Measurements from ENCODE around the gene ATXN7L1.
"Not testable (repeated sequence)": the region's sequence is repeated elsewhere in the genome, so short reads cannot be mapped to it uniquely, and the experiment has no call there.

Gene ATXN7L1

DNA sequence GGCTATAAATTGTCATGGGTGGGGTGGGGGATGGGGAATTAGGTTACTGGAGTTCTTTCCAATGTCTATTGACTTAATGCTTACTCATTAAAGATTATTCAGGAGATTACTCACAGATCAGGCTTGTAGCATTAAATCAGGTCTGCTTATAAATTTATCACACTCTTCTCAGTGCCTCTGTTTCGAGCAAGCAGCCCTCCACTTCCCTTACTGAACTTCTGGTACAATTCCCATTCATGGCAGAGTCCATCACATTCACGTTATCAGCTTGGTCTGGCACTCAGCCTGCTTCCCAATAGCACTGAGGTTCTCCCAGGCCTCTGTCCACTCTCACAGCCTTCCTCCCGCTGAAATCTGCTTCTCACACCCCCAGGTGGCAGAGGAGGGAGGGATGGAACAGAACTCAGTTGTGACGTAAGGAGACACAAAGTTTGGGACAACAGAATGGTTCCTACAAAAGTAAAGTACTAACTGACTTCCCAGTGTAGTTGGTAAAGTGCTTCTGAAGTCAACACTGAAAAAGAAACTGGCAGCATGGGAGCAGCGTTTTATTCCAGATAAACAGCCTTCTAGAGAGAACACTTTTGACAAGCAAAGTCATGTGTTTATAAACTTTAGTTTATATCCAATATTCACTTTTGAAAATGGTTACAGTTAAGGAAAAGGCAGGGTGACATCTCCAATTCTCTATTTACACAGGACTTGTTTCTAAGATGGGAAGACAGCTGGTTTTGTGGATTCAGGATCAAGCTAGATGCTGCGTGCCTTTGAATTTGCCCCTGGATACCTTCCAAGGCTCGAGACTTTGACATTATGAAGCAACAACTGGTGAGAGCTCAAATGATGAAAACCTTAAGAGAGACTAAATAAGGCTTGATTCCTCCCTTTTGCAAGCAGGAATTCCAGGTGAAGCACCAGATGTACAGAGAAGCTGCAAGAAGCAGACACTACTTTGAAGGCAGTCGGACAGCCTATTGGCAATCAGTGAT lies 81.4 kb downstream of the ATXN7L1 start:
- peak; percentile 48 for DNase-seq (ENCODE audit: low read depth, low spot score)
- H3K4me3 ChIP-seq (ENCODE audit: low read depth, low read length), result no peak overlapping the region
- TF ChIP-seq, protein P1, sequence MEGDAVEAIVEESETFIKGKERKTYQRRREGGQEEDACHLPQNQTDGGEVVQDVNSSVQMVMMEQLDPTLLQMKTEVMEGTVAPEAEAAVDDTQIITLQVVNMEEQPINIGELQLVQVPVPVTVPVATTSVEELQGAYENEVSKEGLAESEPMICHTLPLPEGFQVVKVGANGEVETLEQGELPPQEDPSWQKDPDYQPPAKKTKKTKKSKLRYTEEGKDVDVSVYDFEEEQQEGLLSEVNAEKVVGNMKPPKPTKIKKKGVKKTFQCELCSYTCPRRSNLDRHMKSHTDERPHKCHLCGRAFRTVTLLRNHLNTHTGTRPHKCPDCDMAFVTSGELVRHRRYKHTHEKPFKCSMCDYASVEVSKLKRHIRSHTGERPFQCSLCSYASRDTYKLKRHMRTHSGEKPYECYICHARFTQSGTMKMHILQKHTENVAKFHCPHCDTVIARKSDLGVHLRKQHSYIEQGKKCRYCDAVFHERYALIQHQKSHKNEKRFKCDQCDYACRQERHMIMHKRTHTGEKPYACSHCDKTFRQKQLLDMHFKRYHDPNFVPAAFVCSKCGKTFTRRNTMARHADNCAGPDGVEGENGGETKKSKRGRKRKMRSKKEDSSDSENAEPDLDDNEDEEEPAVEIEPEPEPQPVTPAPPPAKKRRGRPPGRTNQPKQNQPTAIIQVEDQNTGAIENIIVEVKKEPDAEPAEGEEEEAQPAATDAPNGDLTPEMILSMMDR (IDR thresholded peaks at IDR 0.05; ENCODE audit: low read depth, low read length), result no peak
- in situ Hi-C loops (cut with HindIII; ENCODE audit: low sequenced_read_pairs), result no loop called here

DNA sequence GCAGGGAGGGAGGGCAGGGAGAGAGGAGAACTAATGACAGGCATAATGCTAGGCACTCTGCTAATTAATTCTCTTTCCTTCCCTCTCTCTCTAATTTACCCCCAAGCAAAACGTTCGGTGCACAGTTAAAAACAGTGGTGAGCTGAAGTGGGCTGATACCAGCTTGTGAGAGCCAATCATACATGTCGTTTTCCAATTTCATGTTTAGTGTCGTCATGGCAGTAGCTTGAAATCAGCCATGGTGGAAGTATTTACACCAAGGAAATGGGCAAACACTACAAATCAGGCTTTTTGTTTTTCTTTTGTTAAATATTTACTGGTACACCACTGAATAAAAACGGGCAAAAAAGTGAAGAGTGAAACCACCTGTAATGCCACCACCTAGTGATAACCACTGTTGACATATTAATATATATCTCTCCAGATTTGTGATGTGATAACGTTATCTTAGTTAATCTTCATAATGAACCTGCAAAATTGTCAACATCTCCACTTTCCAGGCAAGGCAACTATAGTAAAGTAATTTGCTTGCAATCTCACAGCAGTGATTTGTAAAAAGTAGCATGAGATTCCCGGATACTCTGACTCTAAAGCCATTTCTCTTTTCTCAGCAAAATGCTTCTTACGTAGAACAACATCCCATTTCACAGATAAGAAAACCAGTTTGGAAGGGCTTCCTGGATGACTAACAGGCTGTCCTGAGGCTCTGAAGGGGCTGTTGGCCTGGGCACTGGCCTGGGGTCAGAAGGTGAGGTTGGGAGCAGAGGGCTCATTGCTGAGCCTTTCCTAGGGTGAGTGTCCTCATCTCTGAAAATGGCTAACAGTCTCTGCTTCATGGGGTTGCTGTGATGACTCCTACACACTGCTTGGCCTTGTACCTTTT lies 83.7 kb downstream of the ATXN7L1 start:
- TF ChIP-seq, protein P1 (IDR thresholded peaks at IDR 0.05; ENCODE audit: low read depth, low read length), result no peak
- DNase-seq (ENCODE audit: low read depth, low spot score), result no peak
- in situ Hi-C loops (cut with HindIII; ENCODE audit: low sequenced_read_pairs), result no loop called here
- H3K4me3 ChIP-seq (ENCODE audit: low read depth, low read length), result no peak overlapping the region

DNA sequence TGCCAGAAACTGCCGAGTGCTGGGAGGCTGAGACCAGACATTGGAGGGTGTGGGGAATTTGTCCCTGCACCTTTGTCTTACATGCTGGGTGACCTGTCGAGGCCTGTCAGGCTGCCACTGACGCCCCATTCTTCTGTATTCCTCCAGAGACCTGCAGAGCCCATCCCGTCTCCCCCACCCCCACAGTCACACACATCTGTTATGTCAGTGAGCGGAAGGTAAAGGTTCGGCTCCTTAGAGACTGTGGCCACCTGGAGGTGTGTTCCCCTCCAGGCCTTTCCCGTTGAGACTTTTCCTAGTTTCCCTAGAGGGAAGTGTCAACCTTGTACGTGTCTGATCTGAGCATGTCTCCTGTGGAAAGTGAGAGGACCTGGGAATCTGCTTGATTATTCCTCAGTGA lies 84.5 kb downstream of the ATXN7L1 start:
- H3K4me3 ChIP-seq (ENCODE audit: low read depth, low read length), result no peak overlapping the region
- DNase-seq (ENCODE audit: low read depth, low spot score), result no peak
- TF ChIP-seq, protein P1 (IDR thresholded peaks at IDR 0.05; ENCODE audit: low read depth, low read length), result no peak
- in situ Hi-C loops (cut with HindIII; ENCODE audit: low sequenced_read_pairs), result no loop called here

DNA sequence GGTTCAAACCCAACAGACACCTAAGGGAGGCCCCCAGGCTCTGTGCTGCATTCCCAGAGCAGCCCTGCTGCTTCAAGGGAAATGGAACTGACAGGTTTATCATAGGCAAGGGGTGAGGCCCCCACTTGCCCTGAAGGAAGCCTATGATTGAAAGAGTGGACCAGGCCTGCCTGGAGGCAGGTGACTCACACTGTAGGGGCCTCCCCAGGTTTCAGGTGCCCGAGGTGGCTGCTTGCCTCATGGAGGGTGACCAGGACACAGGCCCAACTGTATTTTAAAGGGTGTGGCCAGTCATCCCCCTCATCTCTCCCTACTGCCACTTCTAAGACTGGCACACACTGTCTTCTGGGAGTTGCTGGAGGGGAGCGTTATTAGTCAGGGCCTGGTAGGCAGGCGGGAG lies 85.4 kb downstream of the ATXN7L1 start:
- H3K4me3 ChIP-seq (ENCODE audit: low read depth, low read length), result no peak overlapping the region
- TF ChIP-seq, protein P1 (IDR thresholded peaks at IDR 0.05; ENCODE audit: low read depth, low read length), result no peak
- DNase-seq (ENCODE audit: low read depth, low spot score), result no peak
- in situ Hi-C loops (cut with HindIII; ENCODE audit: low sequenced_read_pairs), result no loop called here

DNA sequence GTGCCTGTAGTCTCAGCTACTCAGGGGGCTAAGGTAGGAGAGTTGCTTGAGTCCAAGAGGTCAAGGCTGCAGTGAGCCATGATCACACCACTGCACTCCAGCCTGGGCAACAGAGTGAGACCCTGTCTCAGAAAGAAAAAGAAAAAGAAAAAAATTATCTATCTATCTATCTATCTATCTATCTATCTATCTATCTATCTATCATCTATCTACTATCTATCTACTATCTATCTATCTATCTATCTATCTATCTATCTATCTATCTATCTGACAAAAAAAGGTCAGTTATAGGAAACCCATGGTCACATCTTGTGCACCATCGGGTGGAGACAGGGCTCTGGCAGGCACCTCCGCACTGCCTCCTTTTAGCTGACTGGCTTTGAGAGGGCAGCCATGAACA lies 85.9 kb downstream of the ATXN7L1 start:
- H3K4me3 ChIP-seq (ENCODE audit: low read depth, low read length); DNase-seq (ENCODE audit: low read depth, low spot score); in situ Hi-C loops (cut with HindIII; ENCODE audit: low sequenced_read_pairs): not testable (repeated sequence)

DNA sequence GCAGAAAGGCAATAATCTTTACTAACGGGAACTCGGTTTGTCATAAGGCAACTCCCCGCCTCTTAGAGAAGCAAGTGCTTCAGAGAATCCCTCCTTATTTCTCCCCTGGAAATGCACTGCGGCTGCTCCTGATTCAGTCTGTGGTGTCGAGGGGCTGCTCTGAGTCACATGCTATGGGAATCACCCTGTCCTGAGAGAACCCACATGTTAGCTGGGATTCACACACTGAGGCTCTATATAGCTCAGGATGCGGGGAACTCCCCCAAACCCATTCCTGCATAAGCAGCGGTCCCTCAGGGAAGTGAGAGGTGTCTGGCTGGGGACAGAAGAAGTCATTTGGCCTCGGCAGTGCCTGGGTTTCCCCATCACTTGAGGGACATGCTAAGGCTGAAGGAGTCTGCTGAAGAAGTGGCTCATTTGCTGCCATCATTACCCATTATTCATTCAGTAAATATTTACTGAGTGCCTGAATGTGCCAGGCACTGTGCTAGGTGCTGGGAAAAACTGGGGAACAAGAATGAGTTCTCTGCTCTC lies 87.5 kb downstream of the ATXN7L1 start:
- TF ChIP-seq, protein P1 (IDR thresholded peaks at IDR 0.05; ENCODE audit: low read depth, low read length), result no peak
- no peak overlapping the region for H3K4me3 ChIP-seq (ENCODE audit: low read depth, low read length)
- in situ Hi-C loops (cut with HindIII; ENCODE audit: low sequenced_read_pairs), result no loop called here
- DNase-seq (ENCODE audit: low read depth, low spot score), result no peak

All from astrocyte of the spinal cord (primary cell).